HCT116 (cell line): Measurements from ENCODE around the gene FAM13A.

Experiments used
- CTCF ChIP-seq, 3 experiments: fragments of 200-600 bp in 1 of 3; sonication (generic) in 1 of 3; IDR thresholded peaks in 2 of 3; conservative IDR thresholded peaks in 1 of 3; 2 replicates each; pipeline ENCODE4 v1.5.1; 2012 to 2017; ENCODE audit warnings: low read depth in 2 of 3, low read length in 2 of 3, antibody characterized with exemption in 1 of 3, borderline replicate concordance in 1 of 3, control low read depth in 1 of 3, mild to moderate bottlenecking in 1 of 3, mixed read lengths in 1 of 3, mixed run types in 1 of 3, moderate library complexity in 1 of 3; ENCODE audit not compliant: insufficient read depth in 1 of 3
- ZFX ChIP-seq: fragments of 450-650 bp; IDR thresholded peaks from 2 replicates; pipeline ENCODE4 v1.6.1; 2017

DNA sequence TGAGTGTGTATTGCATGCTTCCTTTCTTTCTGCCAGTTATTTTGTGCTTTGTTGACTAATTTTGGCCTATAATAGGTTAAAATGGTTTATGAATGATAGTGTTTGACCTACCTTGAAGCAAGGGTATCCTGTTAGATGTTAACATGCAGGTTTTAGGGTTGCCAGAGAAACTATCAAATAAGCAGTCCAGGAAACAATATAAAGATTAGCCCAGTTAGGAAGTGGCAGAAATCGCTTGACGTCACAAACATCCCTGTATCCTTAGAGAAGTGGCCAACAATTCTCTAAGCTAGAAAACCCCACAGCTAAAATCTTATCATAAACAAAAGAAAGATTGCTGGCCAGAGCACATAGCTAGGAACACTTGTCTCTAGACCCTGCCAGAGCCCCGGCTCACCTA is 363.2 kb downstream of the FAM13A start:
- no peak for TF ChIP-seq CTCF (IDR thresholded peaks at IDR 0.05 in 2 of 3, conservative IDR thresholded peaks at IDR 0.05 in 1 of 3; ENCODE audit: borderline replicate concordance in 1 of 3, insufficient read depth in 1 of 3, low read depth in 2 of 3, low read length in 2 of 3)
- TF ChIP-seq ZFX = no peak
